CD4-positive, alpha-beta memory T cell (primary cell): ENCODE data around the gene SNED1. TPM values are rescaled to one million over a fixed set of nuclear protein-coding genes. Genes with fewer than 3 reads are reported as not detected.

Source experiments
- CTCF ChIA-PET: fragments of 350-600 bp; sonication (Branson Sonifier 250); formaldehyde crosslinking; loops from one replicate; lab custom pipeline; 2021; ENCODE audit warnings: inconsistent platforms; ENCODE audit not compliant: partially characterized antibody; lab: Charles Lee
- POLR2A ChIA-PET: fragments of 350-600 bp; sonication (Branson Sonifier 250); formaldehyde crosslinking; loops from one replicate; lab custom pipeline; 2021; ENCODE audit not compliant: partially characterized antibody; lab: Charles Lee
- DNase-seq, 5 donors: peaks; one replicate each; pipeline versions ENCODE4 v3.0.0 to v3.0.0-alpha.2; 2020 to 2022; ENCODE audit warnings: mixed read lengths in 1 of 5
- H3K27ac ChIP-seq: one replicate; pipeline ENCODE4 v1.7.0; 2013; ENCODE audit warnings: low read depth, low read length
- H3K27me3 ChIP-seq: 2 replicates; pipeline ENCODE4 v1.7.0; 2013; ENCODE audit warnings: mild to moderate bottlenecking, low read length, moderate library complexity; ENCODE audit not compliant: insufficient read depth
- H3K36me3 ChIP-seq: 2 replicates; pipeline ENCODE4 v1.7.0; 2013; ENCODE audit warnings: mild to moderate bottlenecking, low read length, moderate library complexity; ENCODE audit not compliant: insufficient read depth
- H3K4me1 ChIP-seq: 2 replicates; pipeline ENCODE4 v1.7.0; 2013; ENCODE audit warnings: mild to moderate bottlenecking, low read length, moderate library complexity; ENCODE audit not compliant: insufficient read depth
- H3K4me3 ChIP-seq, 2 donors: one replicate each; pipeline ENCODE4 v1.7.0; 2013; ENCODE audit warnings: low read length in 2 of 2, mild to moderate bottlenecking in 1 of 2
- H3K9me3 ChIP-seq, 2 donors: one replicate each; pipeline ENCODE4 v1.7.0; 2013; ENCODE audit warnings: low read length in 2 of 2, control low read depth in 1 of 2; ENCODE audit not compliant: control insufficient read depth in 1 of 2
- H3K27ac Mint-ChIP-seq, 7 donors: one replicate each; pipeline ENCODE4 v1.8.0; 2020 to 2021; ENCODE audit warnings: mixed read lengths in 7 of 7, mild to moderate bottlenecking in 6 of 7, inconsistent platforms in 3 of 7, moderate library complexity in 3 of 7
- H3K27me3 Mint-ChIP-seq, 2 donors: one replicate each; pipeline ENCODE4 v1.8.0; 2020 to 2021; ENCODE audit warnings: mixed read lengths in 2 of 2
- H3K36me3 Mint-ChIP-seq, 2 donors: one replicate each; pipeline ENCODE4 v1.8.0; 2020 to 2021; ENCODE audit warnings: mixed read lengths in 2 of 2, inconsistent platforms in 1 of 2, mild to moderate bottlenecking in 1 of 2
- H3K4me1 Mint-ChIP-seq, 4 donors: one replicate each; pipeline ENCODE4 v1.8.0; 2020 to 2021; ENCODE audit warnings: mixed read lengths in 4 of 4, mild to moderate bottlenecking in 1 of 4
- H3K4me3 Mint-ChIP-seq, 8 donors: one replicate each; pipeline ENCODE4 v1.8.0; 2020 to 2021; ENCODE audit warnings: mixed read lengths in 8 of 8, mild to moderate bottlenecking in 7 of 8, moderate library complexity in 6 of 8, inconsistent platforms in 3 of 8
- H3K9me3 Mint-ChIP-seq, 8 donors: one replicate each; pipeline ENCODE4 v1.8.0; 2020 to 2021; ENCODE audit warnings: mixed read lengths in 8 of 8, mild to moderate bottlenecking in 5 of 8, inconsistent platforms in 3 of 8, moderate library complexity in 1 of 8
- intact Hi-C: fragments of 100-400 bp; cut with micrococcal nuclease; formaldehyde crosslinking; loops from one replicate; pipeline ENCODE4 v1.15.1; 2023
- polyA plus RNA-seq, 2 donors: library from polyadenylated mRNA; unstranded; fragments of 300-500 nt; fragmentation: Illumina TruSeq; gene quantifications; one replicate each; pipeline ENCODE4 v1.2.3, GENCODE V29; 2021
- total RNA-seq, 2 experiments: library from RNA; stranded (reverse); gene quantifications; one replicate each; pipeline ENCODE4 v1.2.3, GENCODE V29; 2021

SNED1 gene
- total and polyA plus RNA-seq, 4 experiments from 2014 or later: 1.6 to 90.1 (median 44.2) TPM

GRCh38 chr2:241063093-241063551 lies 64.7 kb downstream of the SNED1 start:
- peaks cover 0 to 2% of the 10 kb centered on the region in 2 donors for H3K36me3 Mint-ChIP-seq
- H3K27ac Mint-ChIP-seq: no peak overlapping the region
- ChIA-PET CTCF (no interaction called here), POLR2A (interaction anchor here (1.2 to 1.3 kb wide), 2 partner anchors 10 to 80 kb away, joined by 3 to 4 read pairs; no protein-coding TSS in a partner anchor)
- intact Hi-C loops: no loop called here
- Histone ChIP-seq H3K4me1 (peaks cover 10% of the 10 kb centered on the region), H3K9me3 (no peaks in the 10 kb centered on the region), H3K4me3 (no peak overlapping the region), H3K27ac (no peak overlapping the region), H3K36me3 (no peaks in the 10 kb centered on the region), H3K27me3 (no peaks in the 10 kb centered on the region)
- no peaks in the 10 kb centered on the region for H3K9me3 Mint-ChIP-seq
- no peak for DNase-seq
- no peaks in the 10 kb centered on the region for H3K27me3 Mint-ChIP-seq
- peak overlapping the region in 1 of 8 donors; percentile 17 for H3K4me3 Mint-ChIP-seq
- peaks cover 0 to 8% (median 0%) of the 10 kb centered on the region in 4 donors for H3K4me1 Mint-ChIP-seq

GRCh38 chr2:241063587-241063986 lies 65.2 kb downstream of the SNED1 start:
- POLR2A ChIA-PET: interaction anchor here (1.2 kb wide), 1 partner anchor 10 kb away, joined by 4 read pairs; no protein-coding TSS in a partner anchor
- no peak for DNase-seq
- H3K27ac ChIP-seq: no peak overlapping the region
- Mint-ChIP-seq H3K4me3 (peak overlapping the region in 4 of 8 donors; percentile 13 to 63 (median 52)), H3K27me3 (no peaks in the 10 kb centered on the region), H3K9me3 (peaks cover 0 to 2% (median 0%) of the 10 kb centered on the region in 8 donors), H3K27ac (no peak overlapping the region), H3K4me1 (peaks cover 0 to 8% (median 0%) of the 10 kb centered on the region in 4 donors), H3K36me3 (peaks cover 0 to 2% of the 10 kb centered on the region in 2 donors)
- no peak overlapping the region for H3K4me3 ChIP-seq
- H3K36me3 ChIP-seq: no peaks in the 10 kb centered on the region
- intact Hi-C loops: no loop called here
- CTCF ChIA-PET: no interaction called here
- peaks cover 10% of the 10 kb centered on the region for H3K4me1 ChIP-seq
- H3K27me3 ChIP-seq: no peaks in the 10 kb centered on the region
- no peaks in the 10 kb centered on the region for H3K9me3 ChIP-seq

- no peaks in the 10 kb centered on the region for H3K36me3 ChIP-seq
- Mint-ChIP-seq H3K27ac (peak overlapping the region in 5 of 7 donors; percentile 61 to 87 (median 75)), H3K9me3 (peaks cover 0 to 2% (median 0%) of the 10 kb centered on the region in 8 donors), H3K36me3 (peaks cover 0 to 2% of the 10 kb centered on the region in 2 donors), H3K4me3 (peak overlapping the region in 6 of 8 donors; percentile 13 to 63 (median 56)), H3K27me3 (no peaks in the 10 kb centered on the region), H3K4me1 (peaks cover 0 to 5% (median 0%) of the 10 kb centered on the region in 4 donors)
- no peak overlapping the region for H3K4me3 ChIP-seq
- H3K27me3 ChIP-seq: no peaks in the 10 kb centered on the region
- H3K9me3 ChIP-seq: no peaks in the 10 kb centered on the region
- H3K4me1 ChIP-seq: peaks cover 10% of the 10 kb centered on the region
- POLR2A ChIA-PET: interaction anchor here (1.1 to 1.2 kb wide), 2 partner anchors 9 to 93 kb away, joined by 3 to 4 read pairs; no protein-coding TSS in a partner anchor
- no peak overlapping the region for H3K27ac ChIP-seq
- peak in 3 of 5 donors; percentile 33 to 46 (median 35) for DNase-seq
- CTCF ChIA-PET: no interaction called here
- intact Hi-C loops: no loop called here
Measured at GRCh38 chr2:241064008-241064801, 65.8 kb downstream of the SNED1 start.

- DNase-seq: no peak
- Histone ChIP-seq H3K27me3 (no peaks in the 10 kb centered on the region), H3K4me3 (no peak overlapping the region), H3K36me3 (no peaks in the 10 kb centered on the region), H3K27ac (no peak overlapping the region), H3K9me3 (no peaks in the 10 kb centered on the region), H3K4me1 (peaks cover 10% of the 10 kb centered on the region)
- intact Hi-C loops: no loop called here
- Mint-ChIP-seq H3K36me3 (no peaks in the 10 kb centered on the region), H3K4me3 (no peak overlapping the region), H3K9me3 (peaks cover 0 to 2% (median 0%) of the 10 kb centered on the region in 8 donors), H3K27ac (peak overlapping the region in 1 of 7 donors; percentile 30), H3K27me3 (no peaks in the 10 kb centered on the region), H3K4me1 (no peaks in the 10 kb centered on the region)
- ChIA-PET CTCF (interaction anchor here (0.8 kb wide), 1 partner anchor 83 kb away, joined by 3 read pairs; no protein-coding TSS in a partner anchor), POLR2A (interaction anchor here (1.1 kb wide), 1 partner anchor 93 kb away, joined by 3 read pairs; no protein-coding TSS in a partner anchor)
Measured at GRCh38 chr2:241064802-241065354, 66.5 kb downstream of the SNED1 start.

GRCh38 chr2:241065355-241065803 lies 67.0 kb downstream of the SNED1 start:
- ChIA-PET CTCF (interaction anchor here (0.8 to 1.0 kb wide), 2 partner anchors 13 to 84 kb away, joined by 3 to 4 read pairs; no protein-coding TSS in a partner anchor), POLR2A (interaction anchor here (1.1 kb wide), 1 partner anchor 92 kb away, joined by 3 read pairs; no protein-coding TSS in a partner anchor)
- Mint-ChIP-seq H3K27me3 (no peaks in the 10 kb centered on the region), H3K4me1 (no peaks in the 10 kb centered on the region), H3K4me3 (no peak overlapping the region), H3K36me3 (no peaks in the 10 kb centered on the region), H3K27ac (peak overlapping the region in 1 of 7 donors; percentile 30), H3K9me3 (peaks cover 0 to 2% (median 0%) of the 10 kb centered on the region in 8 donors)
- Histone ChIP-seq H3K27ac (no peak overlapping the region), H3K36me3 (no peaks in the 10 kb centered on the region), H3K4me1 (peaks cover 10% of the 10 kb centered on the region), H3K9me3 (no peaks in the 10 kb centered on the region), H3K4me3 (no peak overlapping the region), H3K27me3 (no peaks in the 10 kb centered on the region)
- intact Hi-C loops: no loop called here
- DNase-seq: no peak

DNA sequence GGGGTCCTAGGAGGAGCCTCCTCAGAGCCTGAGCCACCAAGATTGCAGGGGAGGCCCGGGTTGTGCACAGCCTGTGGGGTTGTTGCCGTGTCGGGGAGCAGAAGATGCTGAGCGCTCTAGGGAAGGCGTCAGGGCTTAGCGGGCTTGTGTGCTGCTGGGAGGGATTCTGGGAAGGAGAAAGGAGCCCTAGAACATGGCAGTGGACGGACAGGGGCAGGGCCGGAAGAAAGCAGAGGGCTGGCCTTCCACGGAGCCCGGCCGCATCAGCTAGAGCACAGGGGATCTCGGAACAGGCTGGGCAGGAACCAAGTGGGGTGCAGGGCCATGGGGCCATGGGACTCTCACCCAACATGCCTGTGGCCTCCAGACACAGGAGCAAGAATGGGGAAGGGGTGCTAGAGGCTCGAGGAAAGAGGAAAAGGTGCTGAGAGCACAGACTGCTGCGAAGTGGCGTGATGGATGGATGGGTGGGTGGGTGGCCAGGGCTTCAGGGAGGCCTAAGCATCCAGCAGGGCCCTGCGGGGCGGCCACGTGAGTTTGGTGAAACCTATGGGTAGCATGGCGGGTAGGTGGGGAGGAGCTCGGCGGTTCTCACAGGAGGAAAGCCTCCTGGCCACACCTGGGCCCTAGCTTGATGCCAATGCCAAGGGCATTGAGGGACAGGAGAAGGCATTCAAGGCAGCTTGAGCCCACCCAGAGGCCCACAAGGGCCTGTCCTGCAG lies 67.9 kb downstream of the SNED1 start:
- no peak for DNase-seq
- no peaks in the 10 kb centered on the region for H3K27me3 ChIP-seq
- peaks cover 10% of the 10 kb centered on the region for H3K4me1 ChIP-seq
- H3K4me3 ChIP-seq: no peak overlapping the region
- Mint-ChIP-seq H3K9me3 (peaks cover 0 to 2% (median 0%) of the 10 kb centered on the region in 8 donors), H3K4me3 (no peak overlapping the region), H3K27me3 (no peaks in the 10 kb centered on the region), H3K36me3 (no peaks in the 10 kb centered on the region), H3K27ac (peak overlapping the region in 1 of 7 donors; percentile 4), H3K4me1 (no peaks in the 10 kb centered on the region)
- ChIA-PET POLR2A (no interaction called here), CTCF (interaction anchor here (1.0 kb wide), 1 partner anchor 12 kb away, joined by 4 read pairs; no protein-coding TSS in a partner anchor)
- H3K9me3 ChIP-seq: no peaks in the 10 kb centered on the region
- H3K36me3 ChIP-seq: no peaks in the 10 kb centered on the region
- H3K27ac ChIP-seq: no peak overlapping the region
- intact Hi-C loops: no loop called here
